ENCODE results near the gene TMEM270. TPM values are rescaled to one million over a fixed set of nuclear protein-coding genes. Genes with fewer than 3 reads are reported as not detected.

The TMEM270 gene
- total RNA-seq, 1 donor from 2014 or later: not detected

GRCh38 chr7:73850781-73851207, 10.2 kb upstream of the TMEM270 start:
- Histone ChIP-seq H3K27me3 (ENCODE audit: control insufficient read depth, insufficient read depth, low read length) (no peaks in the 10 kb centered on the region), H3K4me3 (ENCODE audit: low read depth, low read length) (no peak overlapping the region), H3K36me3 (ENCODE audit: control insufficient read depth, insufficient read depth, low read length) (no peaks in the 10 kb centered on the region)
- peak; percentile 98 for DNase-seq (ENCODE audit: low read depth)
- no peak for TF ChIP-seq CTCF (IDR thresholded peaks at IDR 0.05; ENCODE audit: insufficient read depth, low read length, poor library complexity, severe bottlenecking)

- Histone ChIP-seq H3K4me3 (ENCODE audit: low read depth, low read length) (no peak overlapping the region), H3K27me3 (ENCODE audit: control insufficient read depth, insufficient read depth, low read length) (peaks cover under 1% of the 10 kb centered on the region), H3K36me3 (ENCODE audit: control insufficient read depth, insufficient read depth, low read length) (no peaks in the 10 kb centered on the region)
- DNase-seq (ENCODE audit: low read depth): peak; percentile 97
- TF ChIP-seq CTCF (IDR thresholded peaks at IDR 0.05; ENCODE audit: insufficient read depth, low read length, poor library complexity, severe bottlenecking): no peak
These were observed 9.3 kb upstream of the TMEM270 start for GRCh38 chr7:73851410-73852338.

- DNase-seq (ENCODE audit: low read depth): no peak
- Histone ChIP-seq H3K4me3 (ENCODE audit: low read depth, low read length) (no peak overlapping the region), H3K27me3 (ENCODE audit: control insufficient read depth, insufficient read depth, low read length) (peaks cover 4% of the 10 kb centered on the region), H3K36me3 (ENCODE audit: control insufficient read depth, insufficient read depth, low read length) (no peaks in the 10 kb centered on the region)
- TF ChIP-seq CTCF (IDR thresholded peaks at IDR 0.05; ENCODE audit: insufficient read depth, low read length, poor library complexity, severe bottlenecking): no peak
These were observed 8.5 kb upstream of the TMEM270 start for GRCh38 chr7:73852500-73852899.

- H3K4me3 ChIP-seq (ENCODE audit: low read depth, low read length): no peak overlapping the region
- H3K36me3 ChIP-seq (ENCODE audit: control insufficient read depth, insufficient read depth, low read length): no peaks in the 10 kb centered on the region
- TF ChIP-seq CTCF (IDR thresholded peaks at IDR 0.05; ENCODE audit: insufficient read depth, low read length, poor library complexity, severe bottlenecking): no peak
- no peak for DNase-seq (ENCODE audit: low read depth)
- H3K27me3 ChIP-seq (ENCODE audit: control insufficient read depth, insufficient read depth, low read length): peaks cover 4% of the 10 kb centered on the region
These were observed 4.0 kb upstream of the TMEM270 start for GRCh38 chr7:73856941-73857340.

GRCh38 chr7:73858807-73859206, 2.2 kb upstream of the TMEM270 start:
- no peak for TF ChIP-seq CTCF (IDR thresholded peaks at IDR 0.05; ENCODE audit: insufficient read depth, low read length, poor library complexity, severe bottlenecking)
- Histone ChIP-seq H3K27me3 (ENCODE audit: control insufficient read depth, insufficient read depth, low read length) (peaks cover 4% of the 10 kb centered on the region), H3K36me3 (ENCODE audit: control insufficient read depth, insufficient read depth, low read length) (no peaks in the 10 kb centered on the region), H3K4me3 (ENCODE audit: low read depth, low read length) (no peak overlapping the region)
- DNase-seq (ENCODE audit: low read depth): no peak

Data from kidney epithelial cell (primary cell).